HG03432 (cell line): ENCODE measurements around the gene TMSB4X.
A peak's percentile ranks its signal among the peaks of the same experiment; 100 is the strongest.

Source experiments
- ATAC-seq: cut with Tn5 transposase; IDR thresholded peaks from one replicate; pipeline ENCODE4 v1.9.1; 2021; ENCODE audit warnings: mild to moderate bottlenecking, moderate library complexity; ENCODE audit not compliant: unreplicated experiment

Gene TMSB4X

DNA sequence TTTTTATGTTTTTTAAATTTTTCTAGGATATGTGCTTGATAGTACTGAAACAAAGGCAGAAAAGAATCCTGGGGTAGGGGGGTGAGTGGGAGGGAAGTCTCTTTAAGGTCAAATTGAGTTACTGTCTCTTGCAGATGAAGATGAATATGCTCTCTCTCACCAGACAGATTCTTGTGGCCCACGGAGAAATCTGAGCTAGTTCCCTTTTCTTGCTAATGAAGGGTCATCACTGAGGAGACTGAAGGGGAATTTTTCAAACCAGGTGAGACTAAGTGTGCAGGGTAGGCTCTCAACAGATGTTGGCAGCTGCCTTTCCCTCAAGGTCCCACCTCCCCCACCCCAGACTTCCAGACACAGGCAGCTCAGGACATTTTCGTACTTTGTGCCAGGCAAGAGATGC, 48.0 kb downstream of the TMSB4X start:
- ATAC-seq: peak; percentile 79

DNA sequence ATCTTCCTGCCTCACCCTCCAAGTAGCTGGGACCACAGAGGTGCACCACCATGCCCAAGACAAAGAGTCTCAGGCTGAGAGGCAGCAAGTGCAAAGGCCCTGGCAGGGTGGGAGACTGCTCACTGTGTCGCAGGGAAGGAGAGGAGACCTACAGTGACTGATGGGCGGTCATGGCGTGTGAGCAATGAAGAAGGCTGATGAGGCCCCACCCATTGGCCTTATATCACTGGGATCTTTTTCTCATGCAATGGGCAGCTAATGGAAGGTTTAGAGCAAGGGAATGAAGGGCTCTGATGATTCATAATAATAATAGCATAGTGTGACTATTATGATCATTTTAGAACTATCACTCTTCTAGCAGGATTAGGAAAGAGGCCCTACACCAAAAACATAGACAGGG, 48.7 kb downstream of the TMSB4X start:
- no peak for ATAC-seq

DNA sequence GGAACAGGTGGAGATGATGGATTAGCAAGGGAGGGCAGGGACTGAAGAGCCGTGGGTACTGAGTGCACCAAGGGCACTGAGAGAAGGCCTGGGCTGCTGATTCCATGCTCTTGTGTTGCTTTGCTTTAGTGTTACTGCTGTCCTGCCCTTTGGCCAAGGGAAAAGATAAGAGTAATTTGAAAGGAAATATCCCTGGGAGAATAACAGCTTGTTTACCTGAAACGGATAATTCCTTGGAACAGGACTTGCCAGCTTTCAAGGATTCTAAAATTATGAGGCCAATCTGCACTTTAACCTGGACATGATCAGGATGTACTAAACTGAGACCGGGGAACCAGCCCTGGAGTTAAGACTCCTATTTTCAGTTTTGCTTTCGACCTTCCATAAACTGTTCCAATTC, 49.1 kb downstream of the TMSB4X start:
- ATAC-seq: no peak

DNA sequence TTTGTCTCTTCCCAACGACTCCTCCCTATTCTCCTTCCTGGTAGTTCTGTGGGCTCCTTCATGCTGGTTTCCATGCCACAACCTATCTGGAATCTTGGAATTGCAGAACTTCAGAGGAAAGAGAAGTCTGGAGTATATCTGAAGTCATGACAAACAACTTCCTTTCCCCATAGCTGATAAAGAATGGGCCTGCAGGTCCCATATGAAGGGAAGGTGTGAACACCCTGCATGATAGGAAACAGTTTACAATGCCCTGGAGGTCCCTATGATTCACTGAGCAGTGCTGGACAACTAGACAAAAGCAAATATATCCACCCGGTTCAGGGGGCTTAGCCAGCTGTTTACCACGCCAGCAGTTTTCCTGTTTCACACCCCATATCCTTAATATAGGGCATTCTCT, 50.1 kb downstream of the TMSB4X start:
- no peak for ATAC-seq
